WTC11 (cell line): ENCODE results near the gene NSDHL.

Source experiments
- E2F4 ChIP-seq: sonication (generic); formaldehyde crosslinking; IDR thresholded peaks from 2 replicates; pipeline ENCODE4 v1.8.1; 2022; ENCODE audit warnings: low read depth, mild to moderate bottlenecking, moderate library complexity, missing genetic modification reagents, borderline replicate concordance
- FOXK1 ChIP-seq: sonication (generic); formaldehyde crosslinking; IDR thresholded peaks from 2 replicates; pipeline ENCODE4 v1.8.0; 2022; ENCODE audit warnings: mild to moderate bottlenecking, moderate library complexity, missing genetic modification reagents
- GTF2I ChIP-seq: fragments of 250-450 bp; sonication (Bioruptor Pico); conservative IDR thresholded peaks from 2 replicates; pipeline ENCODE4 v1.4.0; 2021; ENCODE audit warnings: mild to moderate bottlenecking
- MAX ChIP-seq: sonication (generic); formaldehyde crosslinking; IDR thresholded peaks from 2 replicates; pipeline ENCODE4 v1.8.0; 2022; ENCODE audit warnings: mild to moderate bottlenecking, missing genetic modification reagents
- MXD4 ChIP-seq: fragments of 250-450 bp; sonication (Bioruptor Pico); IDR thresholded peaks from 2 replicates; pipeline ENCODE4 v1.8.0; 2021; ENCODE audit warnings: mild to moderate bottlenecking, moderate library complexity, borderline replicate concordance
- RORB ChIP-seq: fragments of 250-450 bp; sonication (Bioruptor Pico); IDR thresholded peaks from 2 replicates; pipeline ENCODE4 v1.9.0; 2021; ENCODE audit warnings: mild to moderate bottlenecking
- SMAD3 ChIP-seq: sonication (generic); formaldehyde crosslinking; IDR thresholded peaks from 2 replicates; pipeline ENCODE4 v1.8.0; 2022; ENCODE audit warnings: missing genetic modification reagents, mild to moderate bottlenecking, borderline replicate concordance
- STAT6 ChIP-seq: sonication (generic); formaldehyde crosslinking; conservative IDR thresholded peaks from 2 replicates; pipeline ENCODE4 v1.8.1; 2023; ENCODE audit warnings: mild to moderate bottlenecking, low read depth, missing genetic modification reagents, moderate library complexity
- ZNF671 ChIP-seq: fragments of 250-450 bp; sonication (Bioruptor Pico); IDR thresholded peaks from 2 replicates; pipeline ENCODE4 v1.8.0; 2021; ENCODE audit warnings: mild to moderate bottlenecking
- TF ChIP-seq, protein P1 (sequence below): sonication (generic); formaldehyde crosslinking; IDR thresholded peaks from 2 replicates; pipeline ENCODE4 v1.8.1; 2023; ENCODE audit warnings: mild to moderate bottlenecking, moderate library complexity, missing genetic modification reagents
- TF ChIP-seq, protein P2 (sequence below): fragments of 200-600 bp; IDR thresholded peaks from 2 replicates; pipeline ENCODE4 v1.8.0; 2022; ENCODE audit warnings: antibody characterized with exemption
- TF ChIP-seq, protein P3 (sequence below): sonication (generic); formaldehyde crosslinking; IDR thresholded peaks from 2 replicates; pipeline ENCODE4 v1.8.0; 2023; ENCODE audit warnings: missing genetic modification reagents

- TF ChIP-seq, protein P1, sequence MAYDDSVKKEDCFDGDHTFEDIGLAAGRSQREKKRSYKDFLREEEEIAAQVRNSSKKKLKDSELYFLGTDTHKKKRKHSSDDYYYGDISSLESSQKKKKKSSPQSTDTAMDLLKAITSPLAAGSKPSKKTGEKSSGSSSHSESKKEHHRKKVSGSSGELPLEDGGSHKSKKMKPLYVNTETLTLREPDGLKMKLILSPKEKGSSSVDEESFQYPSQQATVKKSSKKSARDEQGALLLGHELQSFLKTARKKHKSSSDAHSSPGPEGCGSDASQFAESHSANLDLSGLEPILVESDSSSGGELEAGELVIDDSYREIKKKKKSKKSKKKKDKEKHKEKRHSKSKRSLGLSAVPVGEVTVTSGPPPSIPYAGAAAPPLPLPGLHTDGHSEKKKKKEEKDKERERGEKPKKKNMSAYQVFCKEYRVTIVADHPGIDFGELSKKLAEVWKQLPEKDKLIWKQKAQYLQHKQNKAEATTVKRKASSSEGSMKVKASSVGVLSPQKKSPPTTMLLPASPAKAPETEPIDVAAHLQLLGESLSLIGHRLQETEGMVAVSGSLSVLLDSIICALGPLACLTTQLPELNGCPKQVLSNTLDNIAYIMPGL (CRISPR knock-in tag) = no peak
- no peak for TF ChIP-seq GTF2I (CRISPR knock-in tag)
- TF ChIP-seq SMAD3 (CRISPR knock-in tag) = no peak
- TF ChIP-seq, protein P2, sequence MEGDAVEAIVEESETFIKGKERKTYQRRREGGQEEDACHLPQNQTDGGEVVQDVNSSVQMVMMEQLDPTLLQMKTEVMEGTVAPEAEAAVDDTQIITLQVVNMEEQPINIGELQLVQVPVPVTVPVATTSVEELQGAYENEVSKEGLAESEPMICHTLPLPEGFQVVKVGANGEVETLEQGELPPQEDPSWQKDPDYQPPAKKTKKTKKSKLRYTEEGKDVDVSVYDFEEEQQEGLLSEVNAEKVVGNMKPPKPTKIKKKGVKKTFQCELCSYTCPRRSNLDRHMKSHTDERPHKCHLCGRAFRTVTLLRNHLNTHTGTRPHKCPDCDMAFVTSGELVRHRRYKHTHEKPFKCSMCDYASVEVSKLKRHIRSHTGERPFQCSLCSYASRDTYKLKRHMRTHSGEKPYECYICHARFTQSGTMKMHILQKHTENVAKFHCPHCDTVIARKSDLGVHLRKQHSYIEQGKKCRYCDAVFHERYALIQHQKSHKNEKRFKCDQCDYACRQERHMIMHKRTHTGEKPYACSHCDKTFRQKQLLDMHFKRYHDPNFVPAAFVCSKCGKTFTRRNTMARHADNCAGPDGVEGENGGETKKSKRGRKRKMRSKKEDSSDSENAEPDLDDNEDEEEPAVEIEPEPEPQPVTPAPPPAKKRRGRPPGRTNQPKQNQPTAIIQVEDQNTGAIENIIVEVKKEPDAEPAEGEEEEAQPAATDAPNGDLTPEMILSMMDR = no peak
- TF ChIP-seq MAX (CRISPR knock-in tag) = no peak
- no peak for TF ChIP-seq MXD4 (CRISPR knock-in tag)
- TF ChIP-seq ZNF671 = no peak
- TF ChIP-seq E2F4 (CRISPR knock-in tag) = no peak
- no peak for TF ChIP-seq STAT6 (CRISPR knock-in tag)
- TF ChIP-seq, protein P3, sequence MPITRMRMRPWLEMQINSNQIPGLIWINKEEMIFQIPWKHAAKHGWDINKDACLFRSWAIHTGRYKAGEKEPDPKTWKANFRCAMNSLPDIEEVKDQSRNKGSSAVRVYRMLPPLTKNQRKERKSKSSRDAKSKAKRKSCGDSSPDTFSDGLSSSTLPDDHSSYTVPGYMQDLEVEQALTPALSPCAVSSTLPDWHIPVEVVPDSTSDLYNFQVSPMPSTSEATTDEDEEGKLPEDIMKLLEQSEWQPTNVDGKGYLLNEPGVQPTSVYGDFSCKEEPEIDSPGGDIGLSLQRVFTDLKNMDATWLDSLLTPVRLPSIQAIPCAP (CRISPR knock-in tag) = no peak
- TF ChIP-seq RORB (CRISPR knock-in tag) = no peak
- no peak for TF ChIP-seq FOXK1 (CRISPR knock-in tag)
These were observed 20.5 kb upstream of the NSDHL start for GRCh38 chrX:152810403-152810802.
